Endothelial cell of umbilical vein (primary cell): ENCODE results near the gene TAF6. TPM values are rescaled to one million over a fixed set of nuclear protein-coding genes. Genes with fewer than 3 reads are reported as not detected.

Experiments
- BruUV-seq: library from RNA; stranded (reverse); fragments of 400-500 nt; replicated peaks from 2 replicates; lab custom pipeline; 2021; lab: Mats Ljungman, UMichigan
- CTCF ChIA-PET: fragments of 300-600, 350-600 bp; sonication (Branson Sonifier 250); formaldehyde crosslinking; loops from one replicate; lab custom pipeline; 2021; ENCODE audit warnings: antibody characterized with exemption, inconsistent platforms; lab: Charles Lee
- POLR2A ChIA-PET: fragments of 300-600, 350-600 bp; sonication (Branson Sonifier 250); formaldehyde crosslinking; loops from one replicate; lab custom pipeline; 2021; ENCODE audit warnings: antibody characterized with exemption, inconsistent platforms; lab: Charles Lee
- DNase-seq: peaks from one replicate; pipeline ENCODE4 v3.0.0-alpha.2; 2011; ENCODE audit warnings: low read depth, low spot score
- FAIRE-seq: peaks from 2 replicates; lab custom pipeline; 2011; peaks lifted over from hg19 to GRCh38; lab: Jason Lieb, UNC
- H2AFZ ChIP-seq: 2 replicates; pipeline ENCODE4 v1.6.0; 2012; ENCODE audit warnings: low read depth, low read length, control low read depth, inconsistent platforms
- H3K27ac ChIP-seq: 2 replicates; pipeline ENCODE4 v1.5.1; 2011; ENCODE audit warnings: low read depth, mild to moderate bottlenecking, control low read depth, low read length, moderate library complexity; ENCODE audit not compliant: insufficient read depth
- H3K27me3 ChIP-seq, 2 experiments: 2 replicates each; pipeline versions ENCODE4 v1.6.0 to v1.6.1; 2011; ENCODE audit warnings: low read length in 2 of 2, mixed read lengths in 1 of 2; ENCODE audit not compliant: control insufficient read depth in 2 of 2, insufficient read depth in 2 of 2
- H3K36me3 ChIP-seq, 2 experiments: 2 replicates in 1 of 2; 3 replicates in 1 of 2; pipeline ENCODE4 v1.5.1; 2011; ENCODE audit warnings: low read length in 2 of 2, mild to moderate bottlenecking in 1 of 2, moderate library complexity in 1 of 2; ENCODE audit not compliant: control insufficient read depth in 2 of 2, insufficient read depth in 2 of 2; ENCODE audit errors: extremely low read depth in 1 of 2
- H3K4me1 ChIP-seq: 3 replicates; pipeline ENCODE4 v1.5.1; 2011; ENCODE audit warnings: mild to moderate bottlenecking, low read length; ENCODE audit not compliant: control insufficient read depth, insufficient read depth; ENCODE audit errors: extremely low read depth
- H3K4me2 ChIP-seq: 2 replicates; pipeline ENCODE4 v1.6.1; 2011; ENCODE audit warnings: low read length, control low read depth, mixed read lengths; ENCODE audit not compliant: insufficient read depth
- H3K4me3 ChIP-seq, 3 experiments: fragments of 200-600 bp in 1 of 3; sonication (generic), shearing (Covaris generic) in 1 of 3; replicated peaks in 1 of 3; 2 replicates each; pipeline ENCODE4 v1.5.1; 2011 to 2016; ENCODE audit warnings: control low read depth in 3 of 3, low read length in 3 of 3, mild to moderate bottlenecking in 2 of 3, inconsistent platforms in 1 of 3, low read depth in 1 of 3, moderate library complexity in 1 of 3; ENCODE audit not compliant: insufficient read depth in 1 of 3
- H3K79me2 ChIP-seq: 2 replicates; pipeline ENCODE4 v1.6.0; 2012; ENCODE audit warnings: low read length, inconsistent platforms; ENCODE audit not compliant: control insufficient read depth, insufficient read depth
- H3K9ac ChIP-seq: replicated peaks from 2 replicates; pipeline ENCODE3; 2011; ENCODE audit warnings: low read length, control low read depth; ENCODE audit not compliant: insufficient read depth; ENCODE audit errors: extremely low read depth
- H3K9me1 ChIP-seq: replicated peaks from 3 replicates; pipeline ENCODE4 v1.6.0; 2011; ENCODE audit warnings: mild to moderate bottlenecking, low read length; ENCODE audit not compliant: control insufficient read depth, insufficient read depth; ENCODE audit errors: extremely low read depth
- H3K9me3 ChIP-seq: replicated peaks from 2 replicates; pipeline ENCODE4 v1.5.1; 2012; ENCODE audit warnings: low read length, inconsistent platforms; ENCODE audit not compliant: control insufficient read depth, insufficient read depth
- H4K20me1 ChIP-seq: replicated peaks from 2 replicates; pipeline ENCODE3; 2011; ENCODE audit warnings: mild to moderate bottlenecking, low read length; ENCODE audit not compliant: control insufficient read depth, insufficient read depth; ENCODE audit errors: extremely low read depth
- EZH2 ChIP-seq: IDR thresholded peaks from 2 replicates; pipeline ENCODE4 v1.6.1; 2012; ENCODE audit warnings: borderline replicate concordance, low read depth, mild to moderate bottlenecking, moderate library complexity, low read length, inconsistent platforms; ENCODE audit not compliant: severe bottlenecking
- JUN ChIP-seq: IDR thresholded peaks from 2 replicates; pipeline ENCODE4 v1.6.1; 2011; ENCODE audit warnings: borderline replicate concordance, low read depth; ENCODE audit not compliant: insufficient read length, insufficient read depth
- POLR2A ChIP-seq: IDR thresholded peaks from 2 replicates; pipeline ENCODE4 v1.6.1; 2012; ENCODE audit warnings: low read depth, mild to moderate bottlenecking, control low read depth, low read length
- POLR2AphosphoS5 ChIP-seq: IDR thresholded peaks from 2 replicates; pipeline ENCODE4 v1.6.1; 2012; ENCODE audit warnings: low read depth, mild to moderate bottlenecking, control low read depth, low read length, moderate library complexity; ENCODE audit not compliant: insufficient read depth
- dilution Hi-C: fragments of 300-500 bp; cut with MboI; formaldehyde crosslinking; loops from one replicate; pipeline ENCODE4 v1.15.0; 2019; ENCODE audit warnings: low sequenced_read_pairs; ENCODE audit not compliant: extremely low pct_ligation_motif_present
- intact Hi-C: fragments of 100-400 bp; cut with micrococcal nuclease; formaldehyde crosslinking; loops from one replicate; pipeline ENCODE4 v1.10.0; 2022
- polyA plus RNA-seq, 4 experiments: library from polyadenylated mRNA; depleted of rRNA in 3 of 4; stranded (reverse) in 3 of 4; unstranded in 1 of 4; fragments of >200 nt; gene quantifications; 2 replicates each; pipeline versions ENCODE4 v1.2.1 to v1.2.3, GENCODE V29; 2011 to 2012; ENCODE audit warnings: missing spikeins in 1 of 4
- total RNA-seq: library from RNA; stranded (reverse); gene quantifications from 2 replicates; pipeline ENCODE4 v1.2.3, GENCODE V29; 2021

Gene TAF6
- total and polyA plus RNA-seq, 2 donors (not counting 3 experiments of a cell fraction or from before 2014, with no cell fraction given) = 32.7 to 64.6 TPM

- H3K9ac ChIP-seq = peak within 1 kb of the TSS; percentile 99
- peaks cover 11% of the 10 kb centered on the region for H3K4me1 ChIP-seq
- POLR2A ChIA-PET = interaction anchor here (0.7 kb wide), 1 partner anchor 302 kb away, joined by 3 read pairs; the partner anchor contains the start of gene MEPCE
- H2AFZ ChIP-seq = peak within 1 kb of the TSS; percentile 96
- peak within 1 kb of the TSS; percentile 89 for H3K4me2 ChIP-seq
- no peaks in the 10 kb centered on the region for H4K20me1 ChIP-seq
- peak; percentile 89 for FAIRE-seq
- CTCF ChIA-PET = interaction anchor here (0.9 to 2.8 kb wide), 6 partner anchors 26 to 214 kb away, joined by 3 to 13 read pairs (median 5); partner anchors contain the start of genes AP4M1 and MCM7
- H3K79me2 ChIP-seq = no peaks in the 10 kb centered on the region
- peak within 1 kb of the TSS; percentile 94 for H3K27ac ChIP-seq
- no peaks in the 10 kb centered on the region for H3K9me3 ChIP-seq
- H3K27me3 ChIP-seq = no peaks in the 10 kb centered on the region
- H3K4me3 ChIP-seq = peak within 1 kb of the TSS; percentile 86 to 96 (median 93)
- DNase-seq = peak; percentile 88
- intact Hi-C loops = loop anchor here (2.0 to 5.0 kb wide), 2 partner anchors 40 to 135 kb away; no protein-coding TSS in a partner anchor
- no TSS peak for BruUV-seq
- H3K9me1 ChIP-seq = no peaks in the 10 kb centered on the region
- dilution Hi-C loops = no loop called here
- H3K36me3 ChIP-seq = peaks cover 0 to 2% of the 10 kb centered on the region in 2 experiments
- TF ChIP-seq POLR2AphosphoS5 (peak; percentile 88), POLR2A (peak; percentile 92), JUN (no peak), EZH2 (no peak)
Measured at GRCh38 chr7:100126931-100127865, 8.0 kb upstream of the TAF6 start, which contains the start of gene MBLAC1. TSS of gene MBLAC1 (plus strand) at chr7:100126967. CDS start at chr7:100127396, 429 bp downstream.
